CD4-positive, CD25-positive, alpha-beta regulatory T cell (primary cell): ENCODE data around the gene NUP188. TPM values are rescaled to one million over a fixed set of nuclear protein-coding genes. Genes with fewer than 3 reads are reported as not detected.

Experiments used
- ATAC-seq, 2 donors: fragments of 150-1000 bp; cut with Tn5 transposase; one replicate each; pipeline ENCODE4 v1.10.0; 2021; ENCODE audit warnings: low read depth in 2 of 2, moderate number of reproducible peaks in 2 of 2, moderate library complexity in 1 of 2
- DNase-seq, 3 donors: peaks; one replicate each; pipeline versions ENCODE4 v3.0.0 to v3.0.0-alpha.2; 2012 to 2022; ENCODE audit warnings: mixed read lengths in 1 of 3
- H3K27ac ChIP-seq: one replicate; pipeline ENCODE4 v1.7.0; 2013; ENCODE audit warnings: mild to moderate bottlenecking, low read length; ENCODE audit not compliant: insufficient read depth, poor library complexity, severe bottlenecking
- H3K27me3 ChIP-seq: one replicate; pipeline ENCODE4 v1.7.0; 2013; ENCODE audit warnings: low read length; ENCODE audit not compliant: control insufficient read depth, insufficient read depth
- H3K36me3 ChIP-seq: one replicate; pipeline ENCODE4 v1.7.0; 2013; ENCODE audit warnings: mild to moderate bottlenecking, low read length, moderate library complexity; ENCODE audit not compliant: control insufficient read depth, insufficient read depth
- H3K4me1 ChIP-seq: 2 replicates; pipeline ENCODE4 v1.7.0; 2013; ENCODE audit warnings: mild to moderate bottlenecking, low read length; ENCODE audit not compliant: insufficient read depth, control insufficient read depth, poor library complexity, severe bottlenecking
- H3K4me3 ChIP-seq: one replicate; pipeline ENCODE4 v1.7.0; 2013; ENCODE audit warnings: low read depth, mild to moderate bottlenecking, low read length, moderate library complexity
- H3K9me3 ChIP-seq, 2 experiments: 1 replicate in 1 of 2; 2 replicates in 1 of 2; pipeline ENCODE4 v1.7.0; 2013; ENCODE audit warnings: low read length in 2 of 2, mild to moderate bottlenecking in 1 of 2, moderate library complexity in 1 of 2; ENCODE audit not compliant: control insufficient read depth in 2 of 2
- H3K27ac Mint-ChIP-seq, 3 donors: one replicate each; pipeline ENCODE4 v1.8.0; 2020 to 2022; ENCODE audit warnings: mild to moderate bottlenecking in 3 of 3, mixed read lengths in 3 of 3, moderate library complexity in 2 of 3
- H3K27me3 Mint-ChIP-seq: one replicate; pipeline ENCODE4 v1.8.0; 2022; ENCODE audit warnings: mild to moderate bottlenecking, mixed read lengths
- H3K36me3 Mint-ChIP-seq: one replicate; pipeline ENCODE4 v1.8.0; 2020; ENCODE audit warnings: mixed read lengths
- H3K4me1 Mint-ChIP-seq, 4 donors: one replicate each; pipeline ENCODE4 v1.8.0; 2020 to 2022; ENCODE audit warnings: mixed read lengths in 4 of 4, mild to moderate bottlenecking in 1 of 4
- H3K4me3 Mint-ChIP-seq, 4 donors: one replicate each; pipeline ENCODE4 v1.8.0; 2020 to 2022; ENCODE audit warnings: mild to moderate bottlenecking in 4 of 4, mixed read lengths in 4 of 4, moderate library complexity in 3 of 4
- H3K9me3 Mint-ChIP-seq, 7 donors: one replicate each; pipeline ENCODE4 v1.8.0; 2020 to 2022; ENCODE audit warnings: mixed read lengths in 7 of 7, mild to moderate bottlenecking in 3 of 7, moderate library complexity in 2 of 7
- polyA plus RNA-seq, 4 donors: library from polyadenylated mRNA; unstranded; fragments of 300-500 nt; fragmentation: Illumina TruSeq; gene quantifications; one replicate each; pipeline ENCODE4 v1.2.3, GENCODE V29; 2021
- total RNA-seq: library from RNA; stranded (reverse); gene quantifications from one replicate; pipeline ENCODE4 v1.2.3, GENCODE V29; 2022

NUP188 gene
- total and polyA plus RNA-seq, 5 donors from 2014 or later, result 20.8 to 74.3 (median 22.6) TPM

GRCh38 chr9:128902351-128903078, 45.0 kb upstream of the NUP188 start:
- Histone ChIP-seq H3K27ac (peak overlapping the region; percentile 91), H3K36me3 (peaks cover 7% of the 10 kb centered on the region), H3K9me3 (no peaks in the 10 kb centered on the region), H3K27me3 (no peaks in the 10 kb centered on the region), H3K4me3 (peak overlapping the region; percentile 20), H3K4me1 (peaks cover 83% of the 10 kb centered on the region)
- H3K27ac Mint-ChIP-seq, result peak overlapping the region; percentile 95 to 99 (median 98)
- ATAC-seq, result peak; percentile 97
- H3K27me3 Mint-ChIP-seq, result no peaks in the 10 kb centered on the region
- peaks cover 15% of the 10 kb centered on the region for H3K36me3 Mint-ChIP-seq
- H3K4me1 Mint-ChIP-seq, result peaks cover 18 to 92% (median 42%) of the 10 kb centered on the region in 4 donors
- peak; percentile 72 to 98 (median 90) for DNase-seq
- H3K4me3 Mint-ChIP-seq, result peak overlapping the region; percentile 83 to 99 (median 90)
- no peaks in the 10 kb centered on the region for H3K9me3 Mint-ChIP-seq

DNA sequence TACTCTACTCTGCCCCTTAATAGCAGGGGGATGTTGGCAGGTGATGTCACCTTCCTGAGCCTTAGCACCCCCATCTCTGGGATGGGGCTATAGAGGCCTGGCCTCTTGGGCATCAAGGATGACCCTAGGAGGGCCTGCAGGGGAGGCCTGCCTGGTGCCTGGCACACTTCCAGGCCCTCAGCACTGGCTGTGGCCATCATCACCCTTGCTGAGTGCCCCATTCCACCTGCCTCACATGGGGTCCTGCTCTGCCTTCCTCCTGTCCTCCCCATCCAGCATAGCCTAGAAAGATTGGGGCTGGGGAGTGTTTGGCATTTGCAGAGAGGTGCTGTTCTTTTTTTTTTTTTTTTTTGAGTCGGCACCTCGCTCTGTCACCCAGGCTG, 44.4 kb upstream of the NUP188 start:
- no peaks in the 10 kb centered on the region for H3K27me3 ChIP-seq
- H3K4me3 Mint-ChIP-seq, result peak overlapping the region; percentile 83 to 99 (median 90)
- no peaks in the 10 kb centered on the region for H3K9me3 ChIP-seq
- peaks cover 17% of the 10 kb centered on the region for H3K36me3 Mint-ChIP-seq
- H3K4me3 ChIP-seq, result peak overlapping the region; percentile 19
- peaks cover 13% of the 10 kb centered on the region for H3K36me3 ChIP-seq
- peaks cover 15 to 91% (median 41%) of the 10 kb centered on the region in 4 donors for H3K4me1 Mint-ChIP-seq
- ATAC-seq (no peak), DNase-seq (no peak)
- no peaks in the 10 kb centered on the region for H3K27me3 Mint-ChIP-seq
- peak overlapping the region; percentile 91 for H3K27ac ChIP-seq
- no peaks in the 10 kb centered on the region for H3K9me3 Mint-ChIP-seq
- H3K27ac Mint-ChIP-seq, result peak overlapping the region; percentile 95 to 99 (median 98)
- H3K4me1 ChIP-seq, result peaks cover 77% of the 10 kb centered on the region

GRCh38 chr9:128903871-128904620, 43.5 kb upstream of the NUP188 start:
- Histone ChIP-seq H3K27me3 (no peaks in the 10 kb centered on the region), H3K27ac (peak overlapping the region; percentile 91), H3K4me1 (peaks cover 67% of the 10 kb centered on the region), H3K9me3 (no peaks in the 10 kb centered on the region), H3K36me3 (peaks cover 23% of the 10 kb centered on the region), H3K4me3 (no peak overlapping the region)
- no peaks in the 10 kb centered on the region for H3K27me3 Mint-ChIP-seq
- no peaks in the 10 kb centered on the region for H3K9me3 Mint-ChIP-seq
- no peak for ATAC-seq
- peak overlapping the region; percentile 57 to 66 (median 64) for H3K4me3 Mint-ChIP-seq
- peaks cover 20% of the 10 kb centered on the region for H3K36me3 Mint-ChIP-seq
- no peak for DNase-seq
- H3K27ac Mint-ChIP-seq, result peak overlapping the region; percentile 95 to 99 (median 98)
- peaks cover 10 to 84% (median 38%) of the 10 kb centered on the region in 4 donors for H3K4me1 Mint-ChIP-seq

GRCh38 chr9:128905964-128906363, 41.5 kb upstream of the NUP188 start:
- DNase-seq, result no peak
- Mint-ChIP-seq H3K4me3 (peak overlapping the region; percentile 5 to 68 (median 46)), H3K27me3 (no peaks in the 10 kb centered on the region), H3K4me1 (peaks cover 6 to 77% (median 29%) of the 10 kb centered on the region in 4 donors), H3K36me3 (peaks cover 20% of the 10 kb centered on the region), H3K9me3 (peaks cover 0 to 2% (median 0%) of the 10 kb centered on the region in 7 donors), H3K27ac (peak overlapping the region; percentile 43 to 79 (median 72))
- no peak for ATAC-seq
- Histone ChIP-seq H3K4me1 (peaks cover 56% of the 10 kb centered on the region), H3K27me3 (no peaks in the 10 kb centered on the region), H3K4me3 (no peak overlapping the region), H3K36me3 (peaks cover 33% of the 10 kb centered on the region), H3K9me3 (no peaks in the 10 kb centered on the region), H3K27ac (peak overlapping the region; percentile 57)

DNA sequence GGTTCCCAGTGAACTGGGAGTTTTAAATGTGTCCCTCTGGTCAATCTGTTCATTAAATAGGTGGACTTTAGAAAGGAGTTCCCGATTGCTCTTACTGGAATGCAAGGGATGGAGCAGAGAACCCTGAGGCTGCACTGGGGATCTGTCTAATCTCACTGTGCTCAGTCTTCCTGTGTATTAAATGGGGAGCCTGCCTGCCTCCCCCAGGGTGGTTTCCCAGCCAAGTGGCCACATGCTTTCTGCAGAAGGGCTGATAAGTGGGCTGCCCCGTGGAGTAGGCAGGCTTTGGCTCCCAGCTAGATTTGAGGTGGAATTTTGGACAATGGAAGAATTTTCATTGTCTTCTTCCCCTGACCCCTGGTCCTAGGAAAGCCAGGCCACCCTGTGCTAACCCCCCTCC, 40.8 kb upstream of the NUP188 start:
- H3K27ac Mint-ChIP-seq, result peak overlapping the region; percentile 52 to 96 (median 91)
- H3K4me1 Mint-ChIP-seq, result peaks cover 6 to 77% (median 33%) of the 10 kb centered on the region in 4 donors
- H3K9me3 ChIP-seq, result no peaks in the 10 kb centered on the region
- H3K9me3 Mint-ChIP-seq, result peaks cover 0 to 2% (median 0%) of the 10 kb centered on the region in 7 donors
- H3K27me3 ChIP-seq, result no peaks in the 10 kb centered on the region
- no peak for ATAC-seq
- peak overlapping the region in 1 of 4 donors; percentile 54 for H3K4me3 Mint-ChIP-seq
- H3K27ac ChIP-seq, result no peak overlapping the region
- DNase-seq, result no peak
- peaks cover 20% of the 10 kb centered on the region for H3K36me3 Mint-ChIP-seq
- no peaks in the 10 kb centered on the region for H3K27me3 Mint-ChIP-seq
- peaks cover 36% of the 10 kb centered on the region for H3K36me3 ChIP-seq
- peaks cover 56% of the 10 kb centered on the region for H3K4me1 ChIP-seq
- no peak overlapping the region for H3K4me3 ChIP-seq

DNA sequence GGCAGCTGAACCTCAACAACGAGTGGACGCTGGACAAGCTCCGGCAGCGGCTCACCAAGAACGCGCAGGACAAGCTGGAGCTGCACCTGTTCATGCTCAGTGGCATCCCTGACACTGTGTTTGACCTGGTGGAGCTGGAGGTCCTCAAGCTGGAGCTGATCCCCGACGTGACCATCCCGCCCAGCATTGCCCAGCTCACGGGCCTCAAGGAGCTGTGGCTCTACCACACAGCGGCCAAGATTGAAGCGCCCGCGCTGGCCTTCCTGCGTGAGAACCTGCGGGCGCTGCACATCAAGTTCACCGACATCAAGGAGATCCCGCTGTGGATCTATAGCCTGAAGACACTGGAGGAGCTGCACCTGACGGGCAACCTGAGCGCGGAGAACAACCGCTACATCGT, 39.1 kb upstream of the NUP188 start:
- H3K36me3 ChIP-seq, result peaks cover 45% of the 10 kb centered on the region
- H3K4me1 ChIP-seq, result peaks cover 56% of the 10 kb centered on the region
- Mint-ChIP-seq H3K4me3 (peak overlapping the region in 1 of 4 donors; percentile 8), H3K4me1 (peaks cover 0 to 77% (median 37%) of the 10 kb centered on the region in 4 donors), H3K27me3 (no peaks in the 10 kb centered on the region), H3K36me3 (peaks cover 29% of the 10 kb centered on the region), H3K9me3 (peaks cover 0 to 2% (median 0%) of the 10 kb centered on the region in 7 donors), H3K27ac (peak overlapping the region in 1 of 3 donors; percentile 42)
- ATAC-seq, result no peak
- H3K27ac ChIP-seq, result no peak overlapping the region
- no peak for DNase-seq
- H3K4me3 ChIP-seq, result no peak overlapping the region
- H3K27me3 ChIP-seq, result no peaks in the 10 kb centered on the region
- no peaks in the 10 kb centered on the region for H3K9me3 ChIP-seq

DNA sequence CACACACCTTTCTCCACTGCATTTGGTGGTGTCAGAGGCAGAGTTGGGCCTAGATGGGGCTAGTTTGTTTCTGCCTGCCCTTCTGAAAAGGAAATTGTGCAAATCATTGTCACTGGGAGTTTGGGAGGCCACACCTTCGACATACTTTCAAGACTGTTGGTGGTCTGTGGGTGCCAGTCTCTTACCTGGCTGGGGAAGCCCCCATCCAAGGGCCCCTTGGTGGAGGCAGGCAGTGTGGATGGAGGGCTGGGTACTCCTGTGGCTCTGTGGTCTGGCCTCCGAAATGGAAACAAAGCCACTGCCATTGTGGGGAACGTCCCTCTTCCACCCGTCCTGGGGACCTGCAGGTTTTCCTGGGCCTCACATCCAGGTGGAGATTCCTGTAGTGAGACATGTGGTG, 37.6 kb upstream of the NUP188 start:
- Histone ChIP-seq H3K27me3 (no peaks in the 10 kb centered on the region), H3K4me1 (peaks cover 43% of the 10 kb centered on the region), H3K27ac (no peak overlapping the region), H3K36me3 (peaks cover 56% of the 10 kb centered on the region), H3K4me3 (no peak overlapping the region), H3K9me3 (no peaks in the 10 kb centered on the region)
- Mint-ChIP-seq H3K36me3 (peaks cover 29% of the 10 kb centered on the region), H3K9me3 (peaks cover 0 to 2% (median 0%) of the 10 kb centered on the region in 7 donors), H3K4me1 (peaks cover 0 to 79% (median 34%) of the 10 kb centered on the region in 4 donors), H3K27me3 (no peaks in the 10 kb centered on the region), H3K4me3 (no peak overlapping the region), H3K27ac (peak overlapping the region in 1 of 3 donors; percentile 84)
- ATAC-seq (no peak), DNase-seq (no peak)
